ENCODE data around the gene EN1. TPM values are rescaled to one million over a fixed set of nuclear protein-coding genes. Genes with fewer than 3 reads are reported as not detected.

The EN1 gene
- total RNA-seq, 1 experiment from 2014 or later, result not detected

- no peak overlapping the region for H3K4me3 Mint-ChIP-seq
- H3K27ac Mint-ChIP-seq, result no peak overlapping the region
- H3K36me3 Mint-ChIP-seq, result no peaks in the 10 kb centered on the region
- ChIA-PET POLR2A (no interaction called here), CTCF (interaction anchor here (0.7 to 3.4 kb wide), 2 partner anchors 11 to 38 kb away, joined by 3 to 15 read pairs; no protein-coding TSS in a partner anchor)
- peaks cover 15% of the 10 kb centered on the region for H3K27me3 Mint-ChIP-seq (ENCODE audit: low read depth)
- DNase-seq (ENCODE audit: low spot score) (no peak), ATAC-seq (no peak)
- H3K4me1 Mint-ChIP-seq, result peaks cover 41% of the 10 kb centered on the region
- TF ChIP-seq TCF7 (CRISPR knock-in tag; IDR thresholded peaks at IDR 0.05; ENCODE audit: low read depth) (no peak), ZNF263 (CRISPR knock-in tag; IDR thresholded peaks at IDR 0.05; ENCODE audit: low read depth) (no peak), PRDM15 (CRISPR knock-in tag; IDR thresholded peaks at IDR 0.05) (no peak), TEAD1 (CRISPR knock-in tag; IDR thresholded peaks at IDR 0.05) (no peak), NR2C2 (CRISPR knock-in tag; IDR thresholded peaks at IDR 0.05) (no peak), MLX (CRISPR knock-in tag; IDR thresholded peaks at IDR 0.05) (no peak), SP1 (CRISPR knock-in tag; conservative IDR thresholded peaks at IDR 0.05) (no peak), CBFB (CRISPR knock-in tag; IDR thresholded peaks at IDR 0.05; ENCODE audit: low read depth) (no peak), SMAD3 (CRISPR knock-in tag; IDR thresholded peaks at IDR 0.05; ENCODE audit: borderline replicate concordance) (no peak), GABPB1 (CRISPR knock-in tag; IDR thresholded peaks at IDR 0.05) (no peak), NFYB (CRISPR knock-in tag; conservative IDR thresholded peaks at IDR 0.05; ENCODE audit: low read depth) (no peak), FOXP1 (CRISPR knock-in tag; IDR thresholded peaks at IDR 0.05; ENCODE audit: borderline replicate concordance) (no peak), ZNF671 (CRISPR knock-in tag; IDR thresholded peaks at IDR 0.05) (no peak), JAZF1 (CRISPR knock-in tag; IDR thresholded peaks at IDR 0.05) (no peak), HMGA2 (CRISPR knock-in tag; IDR thresholded peaks at IDR 0.05) (no peak)
- TF ChIP-seq, protein P1, sequence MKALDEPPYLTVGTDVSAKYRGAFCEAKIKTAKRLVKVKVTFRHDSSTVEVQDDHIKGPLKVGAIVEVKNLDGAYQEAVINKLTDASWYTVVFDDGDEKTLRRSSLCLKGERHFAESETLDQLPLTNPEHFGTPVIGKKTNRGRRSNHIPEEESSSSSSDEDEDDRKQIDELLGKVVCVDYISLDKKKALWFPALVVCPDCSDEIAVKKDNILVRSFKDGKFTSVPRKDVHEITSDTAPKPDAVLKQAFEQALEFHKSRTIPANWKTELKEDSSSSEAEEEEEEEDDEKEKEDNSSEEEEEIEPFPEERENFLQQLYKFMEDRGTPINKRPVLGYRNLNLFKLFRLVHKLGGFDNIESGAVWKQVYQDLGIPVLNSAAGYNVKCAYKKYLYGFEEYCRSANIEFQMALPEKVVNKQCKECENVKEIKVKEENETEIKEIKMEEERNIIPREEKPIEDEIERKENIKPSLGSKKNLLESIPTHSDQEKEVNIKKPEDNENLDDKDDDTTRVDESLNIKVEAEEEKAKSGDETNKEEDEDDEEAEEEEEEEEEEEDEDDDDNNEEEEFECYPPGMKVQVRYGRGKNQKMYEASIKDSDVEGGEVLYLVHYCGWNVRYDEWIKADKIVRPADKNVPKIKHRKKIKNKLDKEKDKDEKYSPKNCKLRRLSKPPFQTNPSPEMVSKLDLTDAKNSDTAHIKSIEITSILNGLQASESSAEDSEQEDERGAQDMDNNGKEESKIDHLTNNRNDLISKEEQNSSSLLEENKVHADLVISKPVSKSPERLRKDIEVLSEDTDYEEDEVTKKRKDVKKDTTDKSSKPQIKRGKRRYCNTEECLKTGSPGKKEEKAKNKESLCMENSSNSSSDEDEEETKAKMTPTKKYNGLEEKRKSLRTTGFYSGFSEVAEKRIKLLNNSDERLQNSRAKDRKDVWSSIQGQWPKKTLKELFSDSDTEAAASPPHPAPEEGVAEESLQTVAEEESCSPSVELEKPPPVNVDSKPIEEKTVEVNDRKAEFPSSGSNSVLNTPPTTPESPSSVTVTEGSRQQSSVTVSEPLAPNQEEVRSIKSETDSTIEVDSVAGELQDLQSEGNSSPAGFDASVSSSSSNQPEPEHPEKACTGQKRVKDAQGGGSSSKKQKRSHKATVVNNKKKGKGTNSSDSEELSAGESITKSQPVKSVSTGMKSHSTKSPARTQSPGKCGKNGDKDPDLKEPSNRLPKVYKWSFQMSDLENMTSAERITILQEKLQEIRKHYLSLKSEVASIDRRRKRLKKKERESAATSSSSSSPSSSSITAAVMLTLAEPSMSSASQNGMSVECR (CRISPR knock-in tag; IDR thresholded peaks at IDR 0.05; ENCODE audit: borderline replicate concordance), result no peak
- TF ChIP-seq, protein P2, sequence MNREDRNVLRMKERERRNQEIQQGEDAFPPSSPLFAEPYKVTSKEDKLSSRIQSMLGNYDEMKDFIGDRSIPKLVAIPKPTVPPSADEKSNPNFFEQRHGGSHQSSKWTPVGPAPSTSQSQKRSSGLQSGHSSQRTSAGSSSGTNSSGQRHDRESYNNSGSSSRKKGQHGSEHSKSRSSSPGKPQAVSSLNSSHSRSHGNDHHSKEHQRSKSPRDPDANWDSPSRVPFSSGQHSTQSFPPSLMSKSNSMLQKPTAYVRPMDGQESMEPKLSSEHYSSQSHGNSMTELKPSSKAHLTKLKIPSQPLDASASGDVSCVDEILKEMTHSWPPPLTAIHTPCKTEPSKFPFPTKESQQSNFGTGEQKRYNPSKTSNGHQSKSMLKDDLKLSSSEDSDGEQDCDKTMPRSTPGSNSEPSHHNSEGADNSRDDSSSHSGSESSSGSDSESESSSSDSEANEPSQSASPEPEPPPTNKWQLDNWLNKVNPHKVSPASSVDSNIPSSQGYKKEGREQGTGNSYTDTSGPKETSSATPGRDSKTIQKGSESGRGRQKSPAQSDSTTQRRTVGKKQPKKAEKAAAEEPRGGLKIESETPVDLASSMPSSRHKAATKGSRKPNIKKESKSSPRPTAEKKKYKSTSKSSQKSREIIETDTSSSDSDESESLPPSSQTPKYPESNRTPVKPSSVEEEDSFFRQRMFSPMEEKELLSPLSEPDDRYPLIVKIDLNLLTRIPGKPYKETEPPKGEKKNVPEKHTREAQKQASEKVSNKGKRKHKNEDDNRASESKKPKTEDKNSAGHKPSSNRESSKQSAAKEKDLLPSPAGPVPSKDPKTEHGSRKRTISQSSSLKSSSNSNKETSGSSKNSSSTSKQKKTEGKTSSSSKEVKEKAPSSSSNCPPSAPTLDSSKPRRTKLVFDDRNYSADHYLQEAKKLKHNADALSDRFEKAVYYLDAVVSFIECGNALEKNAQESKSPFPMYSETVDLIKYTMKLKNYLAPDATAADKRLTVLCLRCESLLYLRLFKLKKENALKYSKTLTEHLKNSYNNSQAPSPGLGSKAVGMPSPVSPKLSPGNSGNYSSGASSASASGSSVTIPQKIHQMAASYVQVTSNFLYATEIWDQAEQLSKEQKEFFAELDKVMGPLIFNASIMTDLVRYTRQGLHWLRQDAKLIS (CRISPR knock-in tag; IDR thresholded peaks at IDR 0.05; ENCODE audit: borderline replicate concordance), result no peak
- TF ChIP-seq, protein P3, sequence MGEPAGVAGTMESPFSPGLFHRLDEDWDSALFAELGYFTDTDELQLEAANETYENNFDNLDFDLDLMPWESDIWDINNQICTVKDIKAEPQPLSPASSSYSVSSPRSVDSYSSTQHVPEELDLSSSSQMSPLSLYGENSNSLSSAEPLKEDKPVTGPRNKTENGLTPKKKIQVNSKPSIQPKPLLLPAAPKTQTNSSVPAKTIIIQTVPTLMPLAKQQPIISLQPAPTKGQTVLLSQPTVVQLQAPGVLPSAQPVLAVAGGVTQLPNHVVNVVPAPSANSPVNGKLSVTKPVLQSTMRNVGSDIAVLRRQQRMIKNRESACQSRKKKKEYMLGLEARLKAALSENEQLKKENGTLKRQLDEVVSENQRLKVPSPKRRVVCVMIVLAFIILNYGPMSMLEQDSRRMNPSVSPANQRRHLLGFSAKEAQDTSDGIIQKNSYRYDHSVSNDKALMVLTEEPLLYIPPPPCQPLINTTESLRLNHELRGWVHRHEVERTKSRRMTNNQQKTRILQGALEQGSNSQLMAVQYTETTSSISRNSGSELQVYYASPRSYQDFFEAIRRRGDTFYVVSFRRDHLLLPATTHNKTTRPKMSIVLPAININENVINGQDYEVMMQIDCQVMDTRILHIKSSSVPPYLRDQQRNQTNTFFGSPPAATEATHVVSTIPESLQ (CRISPR knock-in tag; IDR thresholded peaks at IDR 0.05), result no peak
- TF ChIP-seq, protein P4, sequence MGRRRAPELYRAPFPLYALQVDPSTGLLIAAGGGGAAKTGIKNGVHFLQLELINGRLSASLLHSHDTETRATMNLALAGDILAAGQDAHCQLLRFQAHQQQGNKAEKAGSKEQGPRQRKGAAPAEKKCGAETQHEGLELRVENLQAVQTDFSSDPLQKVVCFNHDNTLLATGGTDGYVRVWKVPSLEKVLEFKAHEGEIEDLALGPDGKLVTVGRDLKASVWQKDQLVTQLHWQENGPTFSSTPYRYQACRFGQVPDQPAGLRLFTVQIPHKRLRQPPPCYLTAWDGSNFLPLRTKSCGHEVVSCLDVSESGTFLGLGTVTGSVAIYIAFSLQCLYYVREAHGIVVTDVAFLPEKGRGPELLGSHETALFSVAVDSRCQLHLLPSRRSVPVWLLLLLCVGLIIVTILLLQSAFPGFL (CRISPR knock-in tag; IDR thresholded peaks at IDR 0.05; ENCODE audit: borderline replicate concordance), result no peak
- TF ChIP-seq, protein P5, sequence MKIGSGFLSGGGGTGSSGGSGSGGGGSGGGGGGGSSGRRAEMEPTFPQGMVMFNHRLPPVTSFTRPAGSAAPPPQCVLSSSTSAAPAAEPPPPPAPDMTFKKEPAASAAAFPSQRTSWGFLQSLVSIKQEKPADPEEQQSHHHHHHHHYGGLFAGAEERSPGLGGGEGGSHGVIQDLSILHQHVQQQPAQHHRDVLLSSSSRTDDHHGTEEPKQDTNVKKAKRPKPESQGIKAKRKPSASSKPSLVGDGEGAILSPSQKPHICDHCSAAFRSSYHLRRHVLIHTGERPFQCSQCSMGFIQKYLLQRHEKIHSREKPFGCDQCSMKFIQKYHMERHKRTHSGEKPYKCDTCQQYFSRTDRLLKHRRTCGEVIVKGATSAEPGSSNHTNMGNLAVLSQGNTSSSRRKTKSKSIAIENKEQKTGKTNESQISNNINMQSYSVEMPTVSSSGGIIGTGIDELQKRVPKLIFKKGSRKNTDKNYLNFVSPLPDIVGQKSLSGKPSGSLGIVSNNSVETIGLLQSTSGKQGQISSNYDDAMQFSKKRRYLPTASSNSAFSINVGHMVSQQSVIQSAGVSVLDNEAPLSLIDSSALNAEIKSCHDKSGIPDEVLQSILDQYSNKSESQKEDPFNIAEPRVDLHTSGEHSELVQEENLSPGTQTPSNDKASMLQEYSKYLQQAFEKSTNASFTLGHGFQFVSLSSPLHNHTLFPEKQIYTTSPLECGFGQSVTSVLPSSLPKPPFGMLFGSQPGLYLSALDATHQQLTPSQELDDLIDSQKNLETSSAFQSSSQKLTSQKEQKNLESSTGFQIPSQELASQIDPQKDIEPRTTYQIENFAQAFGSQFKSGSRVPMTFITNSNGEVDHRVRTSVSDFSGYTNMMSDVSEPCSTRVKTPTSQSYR (CRISPR knock-in tag; IDR thresholded peaks at IDR 0.05), result no peak
- no peaks in the 10 kb centered on the region for H3K9me3 Mint-ChIP-seq
Measured at GRCh38 chr2:118816669-118817068, 30.8 kb downstream of the EN1 start.
